GM10847 (cell line): Measurements from ENCODE around the gene MEA1.

ENCODE experiments used
- POLR2A ChIP-seq: IDR thresholded peaks from 2 replicates; pipeline ENCODE4 v1.6.1; 2011; ENCODE audit not compliant: insufficient read length; ENCODE audit errors: extremely low read depth

The MEA1 gene

GRCh38 chr6:43050981-43051380 lies 37.2 kb upstream of the MEA1 start:
- TF ChIP-seq POLR2A: no peak

GRCh38 chr6:43047998-43048397 lies 34.3 kb upstream of the MEA1 start:
- TF ChIP-seq POLR2A: no peak

GRCh38 chr6:43045371-43045930 lies 31.7 kb upstream of the MEA1 start:
- TF ChIP-seq POLR2A: no peak

- no peak for TF ChIP-seq POLR2A
Measured at GRCh38 chr6:43043310-43043709, 29.6 kb upstream of the MEA1 start.

GRCh38 chr6:43040542-43041257 lies 27.0 kb upstream of the MEA1 start:
- TF ChIP-seq POLR2A: no peak

GRCh38 chr6:43038727-43039126 lies 25.0 kb upstream of the MEA1 start:
- no peak for TF ChIP-seq POLR2A

- TF ChIP-seq POLR2A: no peak
Measured at GRCh38 chr6:43037706-43038105, 24.0 kb upstream of the MEA1 start.

- no peak for TF ChIP-seq POLR2A
Measured at GRCh38 chr6:43037197-43037596, 23.5 kb upstream of the MEA1 start.

- TF ChIP-seq POLR2A: no peak
Measured at GRCh38 chr6:43036712-43037111, 23.0 kb upstream of the MEA1 start.

GRCh38 chr6:43035495-43036194 lies 21.9 kb upstream of the MEA1 start:
- TF ChIP-seq POLR2A: no peak

GRCh38 chr6:43034190-43034525 lies 20.4 kb upstream of the MEA1 start:
- TF ChIP-seq POLR2A: no peak

GRCh38 chr6:43033496-43034189 lies 19.9 kb upstream of the MEA1 start:
- no peak for TF ChIP-seq POLR2A

GRCh38 chr6:43032326-43032725 lies 18.6 kb upstream of the MEA1 start:
- TF ChIP-seq POLR2A: no peak

GRCh38 chr6:43029120-43029519 lies 15.4 kb upstream of the MEA1 start:
- no peak for TF ChIP-seq POLR2A

- TF ChIP-seq POLR2A: no peak
Measured at GRCh38 chr6:43026365-43026764, 12.6 kb upstream of the MEA1 start.

- no peak for TF ChIP-seq POLR2A
Measured at GRCh38 chr6:43024436-43024835, 10.7 kb upstream of the MEA1 start.
